Nephron (organoid): ENCODE data around the gene FRZB.
"Not testable (repeated sequence)": the region's sequence is repeated elsewhere in the genome, so short reads cannot be mapped to it uniquely, and the experiment has no call there.

Experiments used
- H3K27ac Mint-ChIP-seq, 3 experiments: 2 replicates each; pipeline ENCODE4 v1.8.0; 2020; ENCODE audit warnings: mixed read lengths in 3 of 3, mild to moderate bottlenecking in 2 of 3, moderate library complexity in 1 of 3
- H3K27me3 Mint-ChIP-seq: 2 replicates; pipeline ENCODE4 v1.8.0; 2021; ENCODE audit warnings: low read depth, mild to moderate bottlenecking, moderate library complexity, mixed read lengths
- H3K36me3 Mint-ChIP-seq: 2 replicates; pipeline ENCODE4 v1.8.0; 2020; ENCODE audit warnings: low read depth, mixed read lengths
- H3K4me1 Mint-ChIP-seq: 2 replicates; pipeline ENCODE4 v1.8.0; 2020; ENCODE audit warnings: mixed read lengths
- H3K4me3 Mint-ChIP-seq, 3 experiments: 2 replicates each; pipeline ENCODE4 v1.8.0; 2020; ENCODE audit warnings: mild to moderate bottlenecking in 3 of 3, mixed read lengths in 3 of 3, moderate library complexity in 2 of 3
- H3K9me3 Mint-ChIP-seq: 2 replicates; pipeline ENCODE4 v1.8.0; 2020; ENCODE audit warnings: mixed read lengths
- CTCF ChIP-seq, 3 experiments: fragments of 200-600 bp; sonication (generic); IDR thresholded peaks; one replicate each; pipeline ENCODE4 v1.5.0; 2021; ENCODE audit warnings: antibody characterized with exemption in 3 of 3; ENCODE audit not compliant: unreplicated experiment in 3 of 3

The FRZB gene

GRCh38 chr2:182894174-182894573 lies 27.7 kb upstream of the FRZB start:
- Mint-ChIP-seq H3K4me1 (peaks cover 7% of the 10 kb centered on the region), H3K4me3 (no peak overlapping the region), H3K27me3 (no peaks in the 10 kb centered on the region), H3K9me3 (peaks cover 2% of the 10 kb centered on the region), H3K27ac (no peak overlapping the region), H3K36me3 (peaks cover 12% of the 10 kb centered on the region)
- TF ChIP-seq CTCF (IDR thresholded peaks at IDR 0.05; ENCODE audit: unreplicated experiment in 3 of 3) = no peak

- Mint-ChIP-seq H3K27me3 (no peaks in the 10 kb centered on the region), H3K4me1 (peaks cover 7% of the 10 kb centered on the region), H3K9me3 (peaks cover 2% of the 10 kb centered on the region), H3K27ac (no peak overlapping the region), H3K4me3 (no peak overlapping the region), H3K36me3 (peaks cover 12% of the 10 kb centered on the region)
- no peak for TF ChIP-seq CTCF (IDR thresholded peaks at IDR 0.05; ENCODE audit: unreplicated experiment in 3 of 3)
These were observed 27.2 kb upstream of the FRZB start for GRCh38 chr2:182893666-182894065.

GRCh38 chr2:182893035-182893434 lies 26.6 kb upstream of the FRZB start:
- H3K4me3 Mint-ChIP-seq, H3K4me1 Mint-ChIP-seq, H3K27me3 Mint-ChIP-seq, H3K27ac Mint-ChIP-seq, H3K9me3 Mint-ChIP-seq: not testable (repeated sequence)
- peaks cover 12% of the 10 kb centered on the region for H3K36me3 Mint-ChIP-seq

- H3K4me1 Mint-ChIP-seq = peaks cover 7% of the 10 kb centered on the region
- no peak for TF ChIP-seq CTCF (IDR thresholded peaks at IDR 0.05; ENCODE audit: unreplicated experiment in 3 of 3)
- no peaks in the 10 kb centered on the region for H3K27me3 Mint-ChIP-seq
- H3K9me3 Mint-ChIP-seq = peaks cover 2% of the 10 kb centered on the region
- H3K36me3 Mint-ChIP-seq = peaks cover 10% of the 10 kb centered on the region
- no peak overlapping the region for H3K4me3 Mint-ChIP-seq
- peak overlapping the region in 2 of 3 experiments; percentile 14 to 73 for H3K27ac Mint-ChIP-seq
These were observed 25.2 kb upstream of the FRZB start for GRCh38 chr2:182891611-182892010.

GRCh38 chr2:182890773-182891378 lies 24.4 kb upstream of the FRZB start:
- TF ChIP-seq CTCF (IDR thresholded peaks at IDR 0.05; ENCODE audit: unreplicated experiment in 3 of 3) = no peak
- Mint-ChIP-seq H3K9me3 (peaks cover 2% of the 10 kb centered on the region), H3K4me1 (peaks cover 7% of the 10 kb centered on the region), H3K4me3 (no peak overlapping the region), H3K27ac (peak overlapping the region in 1 of 3 experiments; percentile 73), H3K27me3 (no peaks in the 10 kb centered on the region), H3K36me3 (peaks cover 7% of the 10 kb centered on the region)

- Mint-ChIP-seq H3K27ac (peak overlapping the region in 2 of 3 experiments; percentile 25 to 73), H3K9me3 (peaks cover 2% of the 10 kb centered on the region), H3K4me1 (peaks cover 7% of the 10 kb centered on the region), H3K36me3 (peaks cover 5% of the 10 kb centered on the region), H3K27me3 (no peaks in the 10 kb centered on the region), H3K4me3 (no peak overlapping the region)
- no peak for TF ChIP-seq CTCF (IDR thresholded peaks at IDR 0.05; ENCODE audit: unreplicated experiment in 3 of 3)
These were observed 23.9 kb upstream of the FRZB start for GRCh38 chr2:182890305-182890704.
